D721Med (cell line): ENCODE data around the gene SKIC8.

ENCODE experiments used
- DNase-seq: peaks from one replicate; pipeline ENCODE4 v3.0.0; 2011; ENCODE audit warnings: low spot score; ENCODE audit not compliant: insufficient read length
- FAIRE-seq: peaks from 2 replicates; lab custom pipeline; 2011; peaks lifted over from hg19 to GRCh38; lab: Jason Lieb, UNC
- TF ChIP-seq, protein P1 (sequence below): IDR thresholded peaks from 2 replicates; pipeline ENCODE4 v1.5.1; 2012; ENCODE audit warnings: mild to moderate bottlenecking, control low read depth; ENCODE audit not compliant: insufficient read depth; ENCODE audit errors: missing control alignments

Gene SKIC8

DNA sequence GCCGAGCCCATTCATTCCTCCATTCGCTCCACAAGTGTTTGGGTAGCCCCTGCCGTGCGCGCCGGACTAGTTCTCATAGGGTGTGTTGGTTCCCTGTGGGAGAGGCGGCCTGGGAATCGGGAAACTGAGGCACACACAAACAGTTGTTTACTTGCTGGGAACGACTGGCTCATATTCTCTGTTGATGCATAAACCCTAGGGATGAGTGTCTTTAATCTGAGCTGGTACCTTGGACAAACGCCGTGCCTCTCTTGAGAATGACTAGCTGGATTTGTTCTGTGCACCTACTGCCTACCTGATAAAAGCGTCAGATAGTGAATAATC, 34.3 kb downstream of the SKIC8 start:
- FAIRE-seq (no peak), DNase-seq (no peak)
- TF ChIP-seq, protein P1, sequence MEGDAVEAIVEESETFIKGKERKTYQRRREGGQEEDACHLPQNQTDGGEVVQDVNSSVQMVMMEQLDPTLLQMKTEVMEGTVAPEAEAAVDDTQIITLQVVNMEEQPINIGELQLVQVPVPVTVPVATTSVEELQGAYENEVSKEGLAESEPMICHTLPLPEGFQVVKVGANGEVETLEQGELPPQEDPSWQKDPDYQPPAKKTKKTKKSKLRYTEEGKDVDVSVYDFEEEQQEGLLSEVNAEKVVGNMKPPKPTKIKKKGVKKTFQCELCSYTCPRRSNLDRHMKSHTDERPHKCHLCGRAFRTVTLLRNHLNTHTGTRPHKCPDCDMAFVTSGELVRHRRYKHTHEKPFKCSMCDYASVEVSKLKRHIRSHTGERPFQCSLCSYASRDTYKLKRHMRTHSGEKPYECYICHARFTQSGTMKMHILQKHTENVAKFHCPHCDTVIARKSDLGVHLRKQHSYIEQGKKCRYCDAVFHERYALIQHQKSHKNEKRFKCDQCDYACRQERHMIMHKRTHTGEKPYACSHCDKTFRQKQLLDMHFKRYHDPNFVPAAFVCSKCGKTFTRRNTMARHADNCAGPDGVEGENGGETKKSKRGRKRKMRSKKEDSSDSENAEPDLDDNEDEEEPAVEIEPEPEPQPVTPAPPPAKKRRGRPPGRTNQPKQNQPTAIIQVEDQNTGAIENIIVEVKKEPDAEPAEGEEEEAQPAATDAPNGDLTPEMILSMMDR: no peak

DNA sequence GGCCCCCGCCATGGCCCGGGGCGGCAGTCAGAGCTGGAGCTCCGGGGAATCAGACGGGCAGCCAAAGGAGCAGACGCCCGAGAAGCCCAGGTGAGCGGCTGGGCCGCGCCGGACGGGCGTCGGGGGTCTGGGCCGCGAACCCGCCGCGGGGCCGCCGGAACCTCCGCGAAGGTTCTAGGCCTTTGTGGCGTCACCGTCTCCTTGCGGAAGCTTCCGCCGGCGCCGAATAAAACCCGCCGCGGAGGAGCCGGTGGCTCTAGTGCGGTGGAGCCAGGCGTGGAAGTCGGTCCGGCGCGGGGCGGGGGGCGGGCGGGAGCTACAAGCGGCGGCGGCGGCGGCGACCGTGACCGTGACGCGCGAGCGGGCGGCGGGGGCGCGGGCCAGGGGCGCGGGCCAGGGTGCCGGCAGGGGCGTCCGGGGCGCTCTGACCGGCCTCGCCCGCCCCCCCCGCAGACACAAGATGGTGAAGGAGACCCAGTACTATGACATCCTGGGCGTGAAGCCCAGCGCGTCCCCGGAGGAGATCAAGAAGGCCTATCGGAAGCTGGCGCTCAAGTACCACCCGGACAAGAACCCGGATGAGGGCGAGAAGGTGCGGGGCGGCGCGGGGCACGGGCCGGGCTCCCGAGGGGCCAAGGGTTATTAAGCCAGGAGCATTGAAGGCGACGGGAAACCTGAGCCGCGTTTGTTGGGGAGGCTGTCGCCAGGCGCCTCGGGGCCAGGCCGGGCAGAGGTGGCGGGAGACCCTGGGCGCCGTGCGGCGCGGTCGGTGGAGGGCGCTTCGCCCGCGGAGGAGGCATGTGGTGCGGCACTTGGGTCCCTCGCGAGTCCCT, 34.9 kb downstream of the SKIC8 start, which contains the start of gene DNAJA4:
DNAJA4 (plus strand) TSS at position 259 of the 833 bp plus-strand sequence; CDS start at position 461, 202 bp downstream.
- TF ChIP-seq, protein P1: no peak
- DNase-seq: no peak
- no peak for FAIRE-seq

DNA sequence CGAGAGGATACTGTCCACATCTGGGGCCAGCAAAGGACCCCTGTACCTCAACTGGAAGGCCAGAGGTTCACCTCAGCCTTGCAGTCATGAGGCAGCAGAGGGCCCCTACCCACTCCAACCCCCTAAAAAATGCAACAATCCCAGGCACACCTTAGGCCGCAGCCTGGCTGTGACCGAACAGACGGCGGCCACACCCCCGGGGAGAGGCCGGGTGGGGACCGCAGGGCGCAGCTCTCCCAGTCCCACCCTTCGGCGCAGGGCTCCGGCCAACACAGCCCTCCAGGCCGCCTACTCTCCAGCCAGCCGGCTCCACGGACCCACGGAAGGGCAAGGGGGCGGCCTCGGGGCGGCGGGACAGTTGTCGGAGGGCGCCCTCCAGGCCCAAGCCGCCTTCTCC, 35.5 kb downstream of the SKIC8 start:
- FAIRE-seq: no peak
- TF ChIP-seq, protein P1: no peak
- DNase-seq: no peak

DNA sequence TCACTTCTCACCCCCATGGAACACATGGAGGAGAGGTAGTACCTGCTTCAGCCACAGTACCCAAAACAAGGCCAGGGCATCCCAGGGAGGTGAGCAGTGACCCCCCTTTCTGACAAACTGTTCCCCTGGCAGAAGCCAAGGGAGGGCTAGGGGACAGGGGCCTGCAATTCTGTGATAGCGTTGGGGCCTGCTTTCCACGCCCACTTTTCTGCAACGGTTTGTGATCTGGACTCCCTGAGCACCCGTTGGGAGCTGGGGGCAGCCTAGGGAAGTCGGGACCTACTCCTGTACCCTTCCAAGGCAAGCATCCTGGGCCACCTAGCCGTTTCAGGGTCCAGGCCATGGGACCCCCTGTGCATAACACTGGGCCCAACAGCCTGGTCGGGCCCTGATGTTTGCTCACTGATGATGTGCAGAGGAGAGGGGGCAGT, 36.0 kb downstream of the SKIC8 start:
- DNase-seq: no peak
- no peak for FAIRE-seq
- TF ChIP-seq, protein P1: no peak

DNA sequence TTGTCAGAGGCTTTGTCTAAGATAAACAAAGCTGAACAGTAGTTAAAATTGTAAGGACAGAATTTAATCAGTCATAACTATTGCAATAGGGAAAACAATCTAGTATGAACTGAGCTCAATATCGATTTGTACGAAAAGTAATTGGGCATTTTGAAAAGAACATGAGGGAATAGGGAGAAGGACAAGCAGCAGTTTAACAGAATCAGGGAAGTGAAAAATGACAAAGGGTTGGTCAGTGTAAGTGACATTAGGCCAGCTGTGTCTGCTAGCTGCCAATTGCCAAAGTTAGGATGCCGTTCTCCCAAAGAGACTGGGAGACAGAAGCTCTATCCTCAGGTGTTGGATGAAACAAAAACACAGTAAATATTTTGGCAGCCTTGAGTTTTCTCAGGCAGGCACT, 38.3 kb downstream of the SKIC8 start:
- TF ChIP-seq, protein P1: no peak
- no peak for FAIRE-seq
- DNase-seq: no peak

DNA sequence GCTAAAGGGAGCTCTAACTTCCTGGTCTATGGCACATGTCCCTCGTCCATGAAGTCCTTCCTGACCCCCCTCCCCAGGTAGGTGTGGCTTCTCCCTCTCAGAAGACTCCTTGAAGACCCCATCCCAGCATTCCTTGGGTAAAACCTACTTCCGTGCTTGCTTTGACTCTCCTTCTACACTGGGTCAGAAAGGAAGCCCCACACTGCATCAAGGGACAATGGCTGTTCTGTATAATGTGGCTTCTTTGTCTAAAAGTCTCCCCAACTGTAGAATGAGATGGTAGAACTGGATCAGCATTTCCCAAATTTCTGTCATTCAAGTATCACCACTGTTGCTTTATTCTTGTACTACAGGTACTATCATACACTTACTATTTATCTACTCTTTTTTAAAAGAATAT, 38.9 kb downstream of the SKIC8 start:
- DNase-seq: no peak
- no peak for FAIRE-seq
- TF ChIP-seq, protein P1: no peak

DNA sequence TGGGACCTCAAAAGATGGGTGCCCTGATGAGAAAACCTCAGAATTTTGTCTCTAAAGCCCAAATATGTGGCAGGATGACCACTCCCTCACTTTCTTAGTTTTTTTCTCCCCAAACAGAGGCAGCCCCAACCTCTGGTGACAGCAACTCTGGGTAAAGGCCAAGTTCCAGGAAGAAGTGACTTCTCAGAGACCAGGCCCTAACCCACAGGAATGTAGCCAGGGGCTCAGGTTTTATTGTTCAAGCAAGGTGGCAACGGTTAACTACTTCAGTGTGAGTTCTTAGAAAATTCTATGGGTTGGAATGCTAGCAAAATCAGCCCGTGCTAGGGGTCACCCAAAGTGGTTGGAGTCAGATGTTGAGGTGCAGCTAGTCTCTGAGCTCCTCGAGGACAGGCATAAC, 40.2 kb downstream of the SKIC8 start:
- TF ChIP-seq, protein P1: no peak
- FAIRE-seq (no peak), DNase-seq (no peak)
